ENCODE data around the gene MAP3K3. TPM values are rescaled to one million over a fixed set of nuclear protein-coding genes. Genes with fewer than 3 reads are reported as not detected.
A peak's percentile ranks its signal among the peaks of the same experiment; 100 is the strongest.

The MAP3K3 gene
- total RNA-seq, 2 experiments from 2014 or later = 75.8 to 78.1 TPM

- H3K4me1 Mint-ChIP-seq (ENCODE audit: low read depth) = peaks cover 11% of the 10 kb centered on the region
- Histone ChIP-seq H3K27ac (ENCODE audit: low read depth in 1 of 2, low read length in 2 of 2) (peak overlapping the region in 1 of 2 donors; percentile 15), H3K36me3 (ENCODE audit: insufficient read depth, low read length) (peaks cover 48% of the 10 kb centered on the region), H3K27me3 (ENCODE audit: control insufficient read depth in 1 of 2, insufficient read depth in 2 of 2, low read length in 2 of 2) (no peaks in the 10 kb centered on the region), H3K4me1 (ENCODE audit: insufficient read depth, low read length) (peaks cover 14% of the 10 kb centered on the region), H3K9me3 (ENCODE audit: control insufficient read depth in 1 of 2, insufficient read depth in 1 of 2, low read length in 2 of 2) (no peaks in the 10 kb centered on the region), H3K4me3 (ENCODE audit: low read length) (no peak overlapping the region)
- H3K27ac Mint-ChIP-seq = no peak overlapping the region
- H3K9me3 Mint-ChIP-seq = no peaks in the 10 kb centered on the region
- H3K27me3 Mint-ChIP-seq = no peaks in the 10 kb centered on the region
- H3K36me3 Mint-ChIP-seq (ENCODE audit: low read depth) = peaks cover 49% of the 10 kb centered on the region
- POLR2A ChIA-PET = interaction anchor here (0.6 kb wide), 1 partner anchor 11 kb away, joined by 4 read pairs; no protein-coding TSS in a partner anchor
- TF ChIP-seq CTCF (IDR thresholded peaks at IDR 0.05) = no peak
- intact Hi-C loops (cut with DNase I, micrococcal nuclease) = no loop called here
- no peak overlapping the region for H3K4me3 Mint-ChIP-seq
- DNase-seq (no peak), ATAC-seq (ENCODE audit: poor library complexity) (no peak)
- CTCF ChIA-PET = interaction anchor here (1.6 kb wide), 1 partner anchor 19 kb away, joined by 6 read pairs; no protein-coding TSS in a partner anchor
Measured at GRCh38 chr17:63592797-63593196, 29.4 kb upstream of the MAP3K3 start.

DNA sequence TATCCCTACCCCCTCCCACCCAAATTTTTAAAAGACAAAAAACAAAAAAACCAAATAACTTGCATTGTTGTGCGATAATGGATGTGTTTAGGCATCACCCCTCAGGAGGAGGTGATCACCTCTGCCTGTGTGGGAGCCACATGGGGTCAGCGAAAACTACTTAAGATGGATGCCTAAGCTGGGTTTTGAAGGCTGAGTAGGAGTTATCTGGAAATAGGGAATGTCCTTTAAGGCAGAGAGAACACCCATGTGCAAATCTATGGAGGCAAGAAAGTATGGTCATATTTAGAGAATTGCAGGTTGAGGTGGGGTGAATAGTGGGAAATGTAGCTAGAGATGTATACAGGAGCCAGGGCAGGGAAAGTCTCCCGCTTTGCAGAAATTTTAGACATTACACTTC lies 27.1 kb upstream of the MAP3K3 start:
- Histone ChIP-seq H3K4me3 (ENCODE audit: low read length) (no peak overlapping the region), H3K9me3 (ENCODE audit: control insufficient read depth in 1 of 2, insufficient read depth in 1 of 2, low read length in 2 of 2) (no peaks in the 10 kb centered on the region), H3K4me1 (ENCODE audit: insufficient read depth, low read length) (peaks cover 27% of the 10 kb centered on the region), H3K27ac (ENCODE audit: low read depth in 1 of 2, low read length in 2 of 2) (no peak overlapping the region), H3K36me3 (ENCODE audit: insufficient read depth, low read length) (peaks cover 26% of the 10 kb centered on the region), H3K27me3 (ENCODE audit: control insufficient read depth in 1 of 2, insufficient read depth in 2 of 2, low read length in 2 of 2) (no peaks in the 10 kb centered on the region)
- ATAC-seq (ENCODE audit: poor library complexity) (no peak), DNase-seq (no peak)
- CTCF ChIA-PET = no interaction called here
- TF ChIP-seq CTCF (IDR thresholded peaks at IDR 0.05) = no peak
- H3K36me3 Mint-ChIP-seq (ENCODE audit: low read depth) = peaks cover 28% of the 10 kb centered on the region
- H3K27ac Mint-ChIP-seq = peak overlapping the region; percentile 54
- POLR2A ChIA-PET = no interaction called here
- H3K27me3 Mint-ChIP-seq = no peaks in the 10 kb centered on the region
- H3K4me1 Mint-ChIP-seq (ENCODE audit: low read depth) = peaks cover 27% of the 10 kb centered on the region
- no peak overlapping the region for H3K4me3 Mint-ChIP-seq
- intact Hi-C loops (cut with DNase I, micrococcal nuclease) = no loop called here
- no peaks in the 10 kb centered on the region for H3K9me3 Mint-ChIP-seq

DNA sequence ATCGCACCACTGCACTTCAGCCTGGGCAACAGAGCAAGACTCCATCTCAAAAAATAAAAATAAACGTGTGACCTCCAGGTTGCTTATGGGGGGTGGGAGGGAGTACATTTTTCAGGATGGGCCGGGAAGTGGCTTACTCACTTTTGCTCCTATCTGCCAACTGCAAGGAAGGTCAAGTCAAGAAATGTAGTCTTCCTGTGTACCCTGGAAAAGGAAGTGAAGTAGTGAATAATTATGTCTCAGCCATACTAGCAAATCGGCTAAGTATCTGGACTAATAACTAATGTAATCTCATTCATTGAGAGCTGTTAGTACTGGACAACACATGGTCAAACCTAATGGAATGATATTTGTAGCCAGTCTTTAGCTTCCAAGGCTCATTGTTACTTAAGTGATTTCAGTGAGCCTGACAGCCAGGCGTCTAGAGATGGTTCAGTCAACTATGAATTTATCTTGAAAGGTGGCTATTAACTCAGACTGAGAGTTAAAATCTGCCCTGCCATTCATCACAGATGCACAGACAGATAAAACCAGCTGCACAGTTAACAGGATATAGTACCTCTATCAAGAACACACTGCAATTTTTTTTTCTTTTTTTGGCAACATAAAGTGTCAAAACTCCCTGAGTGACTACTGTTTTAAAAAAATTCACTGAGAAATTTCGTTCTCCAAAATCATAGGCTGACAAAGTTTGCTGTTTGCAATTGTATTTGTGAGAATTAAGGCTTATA lies 25.2 kb upstream of the MAP3K3 start:
- intact Hi-C loops (cut with DNase I, micrococcal nuclease) = no loop called here
- peaks cover 8% of the 10 kb centered on the region for H3K36me3 ChIP-seq (ENCODE audit: insufficient read depth, low read length)
- ATAC-seq (ENCODE audit: poor library complexity) = peak; percentile 26
- POLR2A ChIA-PET = interaction anchor here (1.2 kb wide), 2 partner anchors 25 to 40 kb away, joined by 3 to 4 read pairs; partner anchors contain the start of gene MAP3K3
- no peak for TF ChIP-seq CTCF (IDR thresholded peaks at IDR 0.05)
- H3K4me1 ChIP-seq (ENCODE audit: insufficient read depth, low read length) = peaks cover 44% of the 10 kb centered on the region
- no peaks in the 10 kb centered on the region for H3K27me3 ChIP-seq (ENCODE audit: control insufficient read depth in 1 of 2, insufficient read depth in 2 of 2, low read length in 2 of 2)
- H3K36me3 Mint-ChIP-seq (ENCODE audit: low read depth) = peaks cover 22% of the 10 kb centered on the region
- peak overlapping the region; percentile 82 for H3K27ac Mint-ChIP-seq
- peak overlapping the region; percentile 62 for H3K4me3 Mint-ChIP-seq
- H3K27me3 Mint-ChIP-seq = no peaks in the 10 kb centered on the region
- CTCF ChIA-PET = interaction anchor here (0.6 to 2.0 kb wide), 3 partner anchors 113 to 1042 kb away, joined by 3 to 4 read pairs (median 3); no protein-coding TSS in a partner anchor
- H3K9me3 Mint-ChIP-seq = no peaks in the 10 kb centered on the region
- peaks cover 40% of the 10 kb centered on the region for H3K4me1 Mint-ChIP-seq (ENCODE audit: low read depth)
- peak overlapping the region in 1 of 2 donors; percentile 49 for H3K27ac ChIP-seq (ENCODE audit: low read depth in 1 of 2, low read length in 2 of 2)
- peak in 2 of 14 experiments; percentile 19 to 50 for DNase-seq
- H3K9me3 ChIP-seq (ENCODE audit: control insufficient read depth in 1 of 2, insufficient read depth in 1 of 2, low read length in 2 of 2) = no peaks in the 10 kb centered on the region
- H3K4me3 ChIP-seq (ENCODE audit: low read length) = no peak overlapping the region

Measured in CD4-positive, alpha-beta T cell (primary cell).